Stimulated activated memory B cell treated with anti-CD40 and anti-IgM and Interleukin-4, amounts not matched to agents 10 μg/mL and 1 μg/mL and 100 μg/mL, for 72 hours (primary cell): Measurements from ENCODE around the gene TTBK1.

Experiments
- ATAC-seq: fragments of 150-1000 bp; cut with Tn5 transposase; 2 replicates; pipeline ENCODE4 v1.10.0; 2021
- H3K27ac Mint-ChIP-seq: one replicate; pipeline ENCODE4 v1.8.0; 2022; ENCODE audit warnings: mild to moderate bottlenecking, mixed read lengths
- H3K27me3 Mint-ChIP-seq: one replicate; pipeline ENCODE4 v1.8.0; 2022; ENCODE audit warnings: mixed read lengths
- H3K36me3 Mint-ChIP-seq: one replicate; pipeline ENCODE4 v1.8.0; 2022; ENCODE audit warnings: mixed read lengths
- H3K4me1 Mint-ChIP-seq: one replicate; pipeline ENCODE4 v1.8.0; 2022; ENCODE audit warnings: mixed read lengths
- H3K4me3 Mint-ChIP-seq: one replicate; pipeline ENCODE4 v1.8.0; 2022; ENCODE audit warnings: mild to moderate bottlenecking, moderate library complexity, mixed read lengths
- H3K9me3 Mint-ChIP-seq: one replicate; pipeline ENCODE4 v1.8.0; 2022; ENCODE audit warnings: mixed read lengths

The TTBK1 gene

DNA sequence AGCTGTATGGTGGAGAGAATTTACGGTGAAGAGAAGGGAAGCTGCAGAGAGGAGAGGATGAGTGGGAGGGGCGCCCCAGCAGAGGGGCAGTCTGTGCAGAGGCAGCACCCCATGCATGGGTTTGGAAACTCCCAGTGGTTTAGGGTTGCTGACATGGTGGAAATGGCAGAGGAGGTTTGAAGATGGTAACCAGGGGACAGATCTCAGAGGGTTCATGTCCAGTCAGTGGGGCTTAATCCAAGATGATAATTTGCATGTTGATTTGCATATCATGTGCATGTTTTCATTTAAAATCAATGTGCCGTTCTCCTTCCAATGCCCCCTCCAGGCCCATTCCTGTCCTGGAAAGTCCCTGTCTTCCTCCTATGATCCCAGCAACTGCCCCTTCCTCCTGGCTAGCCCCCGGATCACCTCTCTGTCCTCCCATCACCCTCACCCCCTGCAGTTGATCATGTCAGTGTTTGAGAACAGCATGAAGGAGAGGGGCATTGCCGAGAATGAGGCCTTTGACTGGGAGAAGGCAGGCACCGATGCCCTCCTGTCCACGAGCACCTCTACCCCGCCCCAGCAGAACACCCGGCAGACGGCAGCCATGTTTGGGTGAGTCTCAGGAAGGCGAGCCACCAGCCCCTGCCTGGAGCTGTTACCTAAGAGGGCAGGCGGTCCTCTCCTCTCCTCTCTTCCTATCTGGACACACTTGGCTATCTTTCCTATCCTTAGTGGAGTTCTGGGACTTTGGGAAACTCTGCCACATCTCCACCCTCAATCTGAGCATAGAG, 14.3 kb downstream of the TTBK1 start:
- peaks cover 19% of the 10 kb centered on the region for H3K4me1 Mint-ChIP-seq
- peaks cover 59% of the 10 kb centered on the region for H3K27me3 Mint-ChIP-seq
- H3K4me3 Mint-ChIP-seq: peak overlapping the region; percentile 22
- H3K27ac Mint-ChIP-seq: peak overlapping the region; percentile 8
- ATAC-seq: peak; percentile 73
- no peaks in the 10 kb centered on the region for H3K9me3 Mint-ChIP-seq
- no peaks in the 10 kb centered on the region for H3K36me3 Mint-ChIP-seq

DNA sequence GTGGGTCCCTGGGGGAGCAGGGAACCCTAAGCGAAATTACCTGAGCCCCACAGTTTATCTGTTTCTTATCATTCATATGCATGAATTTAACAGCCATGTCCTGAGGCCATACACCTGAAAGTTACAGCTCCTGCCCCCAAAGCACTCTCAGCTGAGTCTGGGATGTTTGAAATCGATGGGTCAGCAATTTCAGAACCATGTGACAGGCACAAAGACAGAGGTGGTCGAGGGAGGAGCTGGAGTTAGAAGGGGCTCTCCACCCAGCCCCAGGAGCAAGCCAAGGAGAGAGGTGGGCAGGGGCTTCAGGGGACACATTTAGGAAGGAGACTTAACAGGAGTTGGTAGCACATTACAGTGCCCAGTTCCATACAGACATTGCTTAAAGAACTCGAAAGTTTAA, 14.9 kb downstream of the TTBK1 start:
- Mint-ChIP-seq H3K27ac (peak overlapping the region; percentile 8), H3K27me3 (peaks cover 53% of the 10 kb centered on the region), H3K9me3 (no peaks in the 10 kb centered on the region), H3K4me3 (no peak overlapping the region), H3K4me1 (peaks cover 20% of the 10 kb centered on the region), H3K36me3 (no peaks in the 10 kb centered on the region)
- no peak for ATAC-seq

DNA sequence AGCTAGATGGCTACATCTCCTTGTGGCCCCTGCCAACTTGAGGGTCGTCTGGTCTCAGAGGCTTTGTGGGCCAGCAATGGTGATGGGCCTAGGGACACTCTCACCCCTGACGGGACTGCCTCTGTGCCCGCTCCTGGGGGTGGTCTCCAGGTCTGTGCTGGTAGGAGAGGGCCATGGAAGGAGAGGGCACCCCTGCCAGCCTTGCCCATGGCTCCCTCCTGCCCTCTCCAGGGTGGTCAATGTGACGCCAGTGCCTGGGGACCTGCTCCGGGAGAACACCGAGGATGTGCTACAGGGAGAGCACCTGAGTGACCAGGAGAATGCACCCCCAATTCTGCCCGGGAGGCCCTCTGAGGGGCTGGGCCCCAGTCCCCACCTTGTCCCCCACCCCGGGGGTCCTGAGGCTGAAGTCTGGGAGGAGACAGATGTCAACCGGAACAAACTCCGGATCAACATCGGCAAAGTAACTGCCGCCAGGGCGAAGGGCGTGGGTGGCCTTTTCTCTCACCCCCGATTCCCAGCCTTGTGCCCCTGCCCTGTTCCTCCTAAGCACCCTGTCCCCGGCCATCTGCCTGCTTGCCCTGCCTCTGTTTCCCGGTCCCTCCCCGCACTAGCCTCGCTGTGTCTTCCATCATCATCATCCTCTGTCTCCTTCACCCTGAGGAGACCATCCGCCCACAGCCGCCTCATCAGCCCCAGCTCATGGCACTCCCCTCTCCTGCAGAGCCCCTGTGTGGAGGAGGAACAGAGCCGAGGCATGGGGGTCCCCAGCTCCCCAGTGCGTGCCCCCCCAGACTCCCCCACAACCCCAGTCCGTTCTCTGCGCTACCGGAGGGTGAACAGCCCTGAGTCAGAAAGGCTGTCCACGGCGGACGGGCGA, 15.8 kb downstream of the TTBK1 start:
- H3K9me3 Mint-ChIP-seq: no peaks in the 10 kb centered on the region
- ATAC-seq: no peak
- H3K4me1 Mint-ChIP-seq: peaks cover 22% of the 10 kb centered on the region
- no peak overlapping the region for H3K4me3 Mint-ChIP-seq
- no peak overlapping the region for H3K27ac Mint-ChIP-seq
- no peaks in the 10 kb centered on the region for H3K36me3 Mint-ChIP-seq
- H3K27me3 Mint-ChIP-seq: peaks cover 44% of the 10 kb centered on the region

DNA sequence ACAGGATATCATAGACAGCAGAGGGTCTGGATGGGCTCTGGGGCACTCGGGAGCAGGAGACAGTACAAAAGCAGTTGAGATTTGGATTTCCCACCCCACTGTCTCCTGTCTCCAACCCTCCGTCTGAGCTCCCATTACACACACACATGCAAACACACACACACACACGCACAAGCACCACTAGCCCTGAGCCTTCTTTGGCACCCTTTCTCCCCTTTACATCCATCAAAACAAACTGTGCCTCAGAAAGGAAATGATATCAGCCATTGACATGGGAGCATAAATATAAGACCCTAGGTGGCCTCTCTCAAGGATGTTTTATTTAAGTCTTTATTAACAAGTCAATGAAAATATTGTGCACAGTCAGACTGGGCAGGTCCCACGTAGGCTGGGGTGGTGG, 17.5 kb downstream of the TTBK1 start:
- Mint-ChIP-seq H3K4me1 (peaks cover 20% of the 10 kb centered on the region), H3K4me3 (no peak overlapping the region), H3K27me3 (peaks cover 29% of the 10 kb centered on the region), H3K9me3 (no peaks in the 10 kb centered on the region), H3K36me3 (no peaks in the 10 kb centered on the region), H3K27ac (no peak overlapping the region)
- ATAC-seq: no peak

DNA sequence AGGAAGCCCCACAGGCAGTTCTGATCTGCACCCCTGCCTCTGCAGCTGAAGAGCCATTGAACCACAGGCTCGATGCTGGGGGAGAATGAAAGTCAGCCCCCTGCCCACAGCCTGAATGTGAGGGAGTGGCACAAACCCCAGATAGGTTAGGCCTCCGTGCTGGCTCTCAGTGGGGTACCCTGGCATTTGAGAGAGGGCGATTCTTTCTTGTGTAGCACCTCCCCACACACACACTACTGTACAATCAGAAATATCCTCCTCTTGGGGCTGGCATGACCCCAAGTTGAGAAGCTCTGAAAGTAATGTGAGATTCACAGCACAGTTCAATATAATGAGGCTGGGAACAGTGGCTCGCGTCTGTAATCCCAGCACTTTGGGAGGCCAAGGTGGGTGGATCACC, 17.9 kb downstream of the TTBK1 start:
- H3K4me1 Mint-ChIP-seq: peaks cover 20% of the 10 kb centered on the region
- H3K27ac Mint-ChIP-seq: peak overlapping the region; percentile 12
- H3K36me3 Mint-ChIP-seq: no peaks in the 10 kb centered on the region
- H3K27me3 Mint-ChIP-seq: peaks cover 25% of the 10 kb centered on the region
- ATAC-seq: no peak
- H3K4me3 Mint-ChIP-seq: no peak overlapping the region
- no peaks in the 10 kb centered on the region for H3K9me3 Mint-ChIP-seq

DNA sequence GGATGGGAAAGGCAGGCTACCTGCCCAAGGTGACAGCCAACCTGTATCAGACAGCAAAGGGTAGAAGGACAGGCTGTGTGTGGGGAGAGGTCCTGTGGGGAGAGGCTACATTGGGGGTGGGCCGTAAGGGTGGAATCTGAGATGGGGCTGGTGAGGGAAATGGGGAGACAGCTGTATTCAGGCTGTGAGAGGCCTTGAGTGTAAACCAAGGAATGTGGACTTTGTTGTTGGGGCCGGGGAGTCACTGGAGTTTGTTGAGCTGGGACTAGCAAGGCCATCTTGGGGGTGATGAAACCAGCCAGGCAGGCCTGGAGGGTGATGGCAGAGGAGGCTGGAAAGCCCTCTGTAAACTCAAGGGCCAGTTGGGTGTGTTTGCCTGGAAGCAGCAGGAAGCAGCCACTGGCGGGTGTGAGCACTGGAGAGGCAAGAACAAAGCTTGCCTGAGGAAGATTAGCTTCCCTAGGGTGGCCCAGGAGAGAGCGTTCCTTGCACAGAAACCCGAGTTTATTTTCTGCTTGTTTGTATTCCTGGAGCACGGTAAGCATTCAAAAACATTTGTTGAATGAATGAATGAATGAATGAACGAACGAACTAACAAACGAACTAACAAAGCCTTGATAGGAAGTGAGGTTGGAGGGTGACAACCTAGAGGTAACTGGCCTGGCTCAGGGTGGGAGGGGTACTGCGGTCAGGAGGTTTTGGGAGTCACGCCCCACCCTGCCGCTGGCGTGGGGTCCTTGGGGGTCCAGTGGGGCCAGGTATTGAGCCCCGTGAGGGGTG, 18.9 kb downstream of the TTBK1 start:
- H3K4me1 Mint-ChIP-seq: peaks cover 16% of the 10 kb centered on the region
- ATAC-seq: no peak
- H3K27me3 Mint-ChIP-seq: peaks cover 20% of the 10 kb centered on the region
- H3K36me3 Mint-ChIP-seq: no peaks in the 10 kb centered on the region
- no peaks in the 10 kb centered on the region for H3K9me3 Mint-ChIP-seq
- peak overlapping the region; percentile 12 for H3K27ac Mint-ChIP-seq
- H3K4me3 Mint-ChIP-seq: no peak overlapping the region

DNA sequence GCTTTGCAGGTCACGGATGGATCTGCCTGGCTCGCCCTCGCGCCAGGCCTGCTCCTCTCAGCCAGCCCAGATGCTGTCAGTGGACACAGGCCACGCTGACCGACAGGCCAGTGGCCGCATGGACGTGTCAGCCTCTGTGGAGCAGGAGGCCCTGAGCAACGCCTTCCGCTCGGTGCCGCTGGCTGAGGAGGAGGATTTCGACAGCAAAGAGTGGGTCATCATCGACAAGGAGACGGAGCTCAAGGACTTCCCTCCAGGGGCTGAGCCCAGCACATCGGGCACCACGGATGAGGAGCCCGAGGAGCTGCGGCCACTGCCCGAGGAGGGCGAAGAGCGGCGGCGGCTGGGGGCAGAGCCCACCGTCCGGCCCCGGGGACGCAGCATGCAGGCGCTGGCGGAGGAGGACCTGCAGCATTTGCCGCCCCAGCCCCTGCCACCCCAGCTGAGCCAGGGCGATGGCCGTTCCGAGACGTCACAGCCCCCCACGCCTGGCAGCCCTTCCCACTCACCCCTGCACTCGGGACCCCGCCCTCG, 19.6 kb downstream of the TTBK1 start:
- Mint-ChIP-seq H3K4me3 (no peak overlapping the region), H3K27me3 (peaks cover 15% of the 10 kb centered on the region), H3K36me3 (no peaks in the 10 kb centered on the region), H3K9me3 (no peaks in the 10 kb centered on the region), H3K4me1 (peaks cover 14% of the 10 kb centered on the region), H3K27ac (no peak overlapping the region)
- no peak for ATAC-seq

DNA sequence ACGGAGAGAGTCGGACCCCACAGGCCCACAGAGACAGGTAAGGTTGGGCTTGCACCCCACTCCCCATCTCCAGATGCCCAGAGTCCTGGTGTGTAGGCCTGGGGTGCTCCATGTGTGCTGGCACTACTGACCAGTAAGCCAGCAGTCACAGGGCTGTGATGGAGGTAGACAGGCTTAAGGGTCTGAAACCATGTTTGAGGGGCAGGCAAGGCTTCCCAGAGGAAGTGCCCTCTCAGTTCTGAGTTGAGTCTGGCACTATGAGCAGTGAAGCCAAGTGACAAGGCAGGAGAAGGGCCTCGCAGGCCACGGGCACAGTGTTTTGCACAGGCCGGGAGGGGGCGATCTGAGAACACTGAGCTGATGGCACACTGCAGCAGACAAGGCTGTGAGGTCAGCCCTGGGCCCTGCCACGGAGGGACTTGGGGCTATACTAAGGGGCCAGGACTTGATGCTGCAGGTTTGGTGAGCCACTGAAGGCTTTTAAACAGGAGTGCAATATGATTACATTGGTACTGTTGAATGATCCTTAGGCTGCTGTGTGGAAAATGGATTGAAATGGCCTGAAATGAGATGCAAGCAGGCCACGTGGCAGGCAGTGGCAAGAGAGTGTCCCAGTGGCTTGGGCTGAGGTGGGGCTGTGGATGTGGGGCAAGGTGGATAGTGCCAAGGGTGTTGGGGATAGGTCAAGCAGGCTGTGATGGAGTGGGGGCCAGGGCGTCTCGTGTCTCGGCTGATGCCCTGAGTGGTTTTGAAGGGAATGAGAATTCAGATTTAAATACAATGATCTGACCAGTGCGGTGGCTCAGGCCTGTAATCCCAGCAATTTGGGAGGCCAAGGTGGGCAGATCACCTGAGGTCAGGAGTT, 20.3 kb downstream of the TTBK1 start:
- peaks cover 10% of the 10 kb centered on the region for H3K27me3 Mint-ChIP-seq
- no peaks in the 10 kb centered on the region for H3K36me3 Mint-ChIP-seq
- H3K4me3 Mint-ChIP-seq: no peak overlapping the region
- H3K9me3 Mint-ChIP-seq: no peaks in the 10 kb centered on the region
- H3K27ac Mint-ChIP-seq: peak overlapping the region; percentile 22
- peak; percentile 93 for ATAC-seq
- H3K4me1 Mint-ChIP-seq: peaks cover 12% of the 10 kb centered on the region

DNA sequence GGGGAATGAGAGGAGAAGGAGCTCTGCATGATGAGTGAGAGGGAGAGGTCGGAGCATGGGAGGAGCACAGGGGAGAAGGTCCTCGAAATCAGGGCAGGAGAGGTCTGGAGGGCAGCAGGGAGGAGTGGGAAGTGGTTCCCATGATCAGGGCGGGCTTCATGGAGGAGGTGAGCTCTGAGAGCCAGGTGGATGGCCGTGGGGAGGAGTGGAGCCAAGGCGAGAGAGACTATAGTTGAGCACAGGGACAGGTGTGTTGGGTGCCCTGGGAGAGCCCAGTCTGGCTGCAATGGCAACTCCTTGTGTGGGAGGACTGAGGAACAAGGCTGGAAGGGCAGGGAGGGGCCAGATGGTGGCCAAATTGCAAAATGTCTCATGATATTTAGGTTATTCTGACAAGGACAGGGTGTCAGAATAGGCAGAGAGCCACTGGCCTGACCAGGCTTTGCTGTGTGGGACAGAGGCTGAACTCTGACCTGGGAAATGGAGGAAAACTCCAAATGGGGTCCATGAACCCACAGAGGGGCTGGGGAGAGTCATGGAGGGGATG, 21.4 kb downstream of the TTBK1 start:
- peaks cover 1% of the 10 kb centered on the region for H3K27me3 Mint-ChIP-seq
- H3K9me3 Mint-ChIP-seq: no peaks in the 10 kb centered on the region
- H3K27ac Mint-ChIP-seq: peak overlapping the region; percentile 1
- ATAC-seq: no peak
- no peak overlapping the region for H3K4me3 Mint-ChIP-seq
- H3K4me1 Mint-ChIP-seq: peaks cover 23% of the 10 kb centered on the region
- H3K36me3 Mint-ChIP-seq: no peaks in the 10 kb centered on the region

DNA sequence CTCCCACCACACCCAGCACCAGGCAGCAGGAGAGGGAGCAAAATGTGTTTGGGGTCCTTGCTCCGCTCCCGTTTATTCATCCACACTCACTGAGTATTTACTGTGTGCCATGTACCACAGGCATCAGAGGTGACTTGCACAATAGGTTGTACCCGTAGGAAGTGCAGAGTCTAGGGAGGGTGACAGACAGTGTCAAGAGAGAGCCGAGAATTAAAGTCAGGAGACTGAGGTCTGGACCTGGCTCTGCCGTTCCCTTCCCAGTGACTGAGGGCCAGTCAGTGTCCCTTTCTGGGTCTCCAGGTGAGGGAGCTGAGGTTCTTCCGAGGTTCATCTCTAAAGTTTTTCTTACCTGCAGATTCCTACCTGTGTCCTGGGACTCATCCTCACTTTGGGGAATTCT, 22.3 kb downstream of the TTBK1 start:
- Mint-ChIP-seq H3K27me3 (no peaks in the 10 kb centered on the region), H3K4me3 (no peak overlapping the region), H3K4me1 (peaks cover 32% of the 10 kb centered on the region), H3K36me3 (no peaks in the 10 kb centered on the region), H3K9me3 (no peaks in the 10 kb centered on the region), H3K27ac (no peak overlapping the region)
- ATAC-seq: no peak

DNA sequence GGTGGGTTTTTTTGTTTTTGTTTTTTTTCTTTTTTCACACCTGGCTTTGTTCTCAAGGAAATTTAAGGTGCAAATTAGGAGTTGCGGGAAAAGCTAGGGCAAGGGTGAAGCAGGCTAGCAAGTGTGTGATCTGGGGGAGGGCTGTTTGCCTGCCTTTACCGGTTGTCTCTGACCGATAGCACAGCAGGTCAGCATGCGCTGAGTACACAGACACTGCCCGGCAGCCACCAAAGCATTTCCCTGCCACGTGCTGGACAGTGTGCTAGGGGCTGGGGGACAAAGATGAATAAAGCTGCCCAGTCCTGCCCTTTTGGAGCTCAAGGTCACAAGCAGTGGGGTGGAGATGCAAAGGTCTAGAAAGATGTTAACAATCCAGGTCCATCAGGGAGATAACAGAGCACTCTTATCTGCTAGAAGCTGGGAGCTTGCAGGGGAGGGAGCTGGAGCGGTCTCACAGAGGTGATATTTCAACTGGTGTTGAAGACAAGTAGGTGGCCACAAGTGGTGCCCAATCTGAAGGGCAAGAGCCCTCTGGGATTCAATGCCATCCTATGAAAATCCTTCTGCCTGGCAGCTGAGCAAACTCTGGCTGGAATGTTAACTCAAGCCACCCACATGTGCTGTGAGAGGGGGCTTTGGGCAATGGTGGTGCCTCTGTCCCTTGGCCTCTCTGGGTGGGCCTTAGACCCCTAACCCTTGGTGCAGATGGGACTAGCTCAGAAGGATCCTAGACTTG, 24.5 kb downstream of the TTBK1 start:
- Mint-ChIP-seq H3K27me3 (peaks cover 8% of the 10 kb centered on the region), H3K4me3 (no peak overlapping the region), H3K4me1 (peaks cover 49% of the 10 kb centered on the region), H3K36me3 (no peaks in the 10 kb centered on the region), H3K9me3 (no peaks in the 10 kb centered on the region), H3K27ac (peak overlapping the region; percentile 25)
- ATAC-seq: no peak

DNA sequence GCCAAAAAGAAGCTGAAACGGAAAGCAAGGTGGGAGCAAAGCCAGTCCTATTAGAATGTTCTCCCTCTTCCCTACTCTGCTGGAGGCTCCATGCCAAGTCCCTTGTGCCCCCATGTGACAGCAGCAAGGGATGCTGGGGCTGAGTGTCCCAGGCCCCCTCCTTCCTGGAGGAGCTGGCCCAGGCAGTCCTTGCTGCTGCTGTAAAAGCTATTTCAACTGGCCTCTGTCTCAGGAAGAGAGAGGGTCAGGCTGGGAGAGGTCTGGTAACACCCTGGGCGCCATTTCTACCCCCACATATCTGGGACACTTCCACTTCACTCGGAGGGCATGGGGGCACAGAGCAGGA, 25.0 kb downstream of the TTBK1 start:
- H3K4me3 Mint-ChIP-seq: no peak overlapping the region
- no peaks in the 10 kb centered on the region for H3K36me3 Mint-ChIP-seq
- H3K4me1 Mint-ChIP-seq: peaks cover 46% of the 10 kb centered on the region
- H3K9me3 Mint-ChIP-seq: no peaks in the 10 kb centered on the region
- H3K27ac Mint-ChIP-seq: no peak overlapping the region
- ATAC-seq: no peak
- peaks cover 8% of the 10 kb centered on the region for H3K27me3 Mint-ChIP-seq

DNA sequence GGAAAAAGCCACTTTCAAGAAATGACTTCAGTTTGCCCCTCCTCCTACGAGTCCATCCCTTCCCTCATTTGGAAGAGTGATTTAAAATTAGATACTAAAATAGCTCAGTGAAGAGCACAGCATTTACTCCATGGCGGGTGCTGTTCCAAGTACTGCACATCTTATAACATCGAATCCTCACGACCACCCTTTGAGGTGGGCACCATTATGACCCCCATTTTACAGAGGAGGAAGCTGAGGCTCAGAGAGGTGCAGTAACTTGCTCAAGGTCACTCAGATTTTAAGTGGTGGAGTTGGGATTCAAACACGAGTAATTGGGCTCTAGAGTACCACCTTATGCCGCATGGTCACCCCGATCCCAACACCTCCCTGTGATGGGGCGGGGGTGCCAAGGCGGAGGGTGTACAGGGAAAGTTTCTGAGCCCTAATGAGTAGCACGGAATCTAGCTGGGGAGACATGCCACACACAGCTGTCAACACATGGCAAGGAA, 25.5 kb downstream of the TTBK1 start:
- Mint-ChIP-seq H3K4me1 (peaks cover 42% of the 10 kb centered on the region), H3K9me3 (no peaks in the 10 kb centered on the region), H3K27ac (no peak overlapping the region), H3K27me3 (peaks cover 9% of the 10 kb centered on the region), H3K4me3 (peak overlapping the region; percentile 43), H3K36me3 (no peaks in the 10 kb centered on the region)
- no peak for ATAC-seq
